Cerebellar nuclear complex (tissue), 1 donor: ENCODE results near the gene FGF12.
"Not testable (repeated sequence)": the region's sequence is repeated elsewhere in the genome, so short reads cannot be mapped to it uniquely, and the experiment has no call there.

ENCODE experiments used
- DNase-seq, 2 experiments: peaks; one replicate each; lab custom pipeline; 2025; lab: John Stamatoyannopoulos, UW

The FGF12 gene

GRCh38 chr3:192727032-192727847 lies at the start of gene FGF12:
Gene FGF12, minus strand, starts transcription at chr3:192727541.
- peak; percentile 57 to 85 for DNase-seq

GRCh38 chr3:192774341-192774740 lies 47.0 kb upstream of the FGF12 start:
- not testable (repeated sequence) for DNase-seq

- DNase-seq: no peak
Observed at GRCh38 chr3:192772240-192772894, 45.0 kb upstream of the FGF12 start.

GRCh38 chr3:192758654-192759053 lies 31.3 kb upstream of the FGF12 start:
- DNase-seq: no peak

GRCh38 chr3:192751148-192751547 lies 23.8 kb upstream of the FGF12 start:
- DNase-seq: no peak

GRCh38 chr3:192750201-192750600 lies 22.9 kb upstream of the FGF12 start:
- DNase-seq: no peak

- no peak for DNase-seq
Observed at GRCh38 chr3:192747746-192748145, 20.4 kb upstream of the FGF12 start.

- no peak for DNase-seq
Observed at GRCh38 chr3:192747145-192747544, 19.8 kb upstream of the FGF12 start.

- no peak for DNase-seq
Observed at GRCh38 chr3:192745150-192745549, 17.8 kb upstream of the FGF12 start.

- DNase-seq: not testable (repeated sequence)
Observed at GRCh38 chr3:192744604-192745003, 17.3 kb upstream of the FGF12 start.

- no peak for DNase-seq
Observed at GRCh38 chr3:192737506-192737905, 10.2 kb upstream of the FGF12 start.

- DNase-seq: no peak
Observed at GRCh38 chr3:192731233-192731632, 3.9 kb upstream of the FGF12 start.

GRCh38 chr3:192726385-192726784 lies 956 bp downstream of the FGF12 start:
- DNase-seq: no peak

- DNase-seq: no peak
Observed at GRCh38 chr3:192719964-192720363, 7.4 kb downstream of the FGF12 start.

- no peak for DNase-seq
Observed at GRCh38 chr3:192718156-192718555, 9.2 kb downstream of the FGF12 start.

GRCh38 chr3:192715126-192715525 lies 12.2 kb downstream of the FGF12 start:
- DNase-seq: no peak

GRCh38 chr3:192711126-192711525 lies 16.2 kb downstream of the FGF12 start:
- not testable (repeated sequence) for DNase-seq

GRCh38 chr3:192710366-192710765 lies 17.0 kb downstream of the FGF12 start:
- DNase-seq: no peak

- no peak for DNase-seq
Observed at GRCh38 chr3:192706272-192706671, 21.1 kb downstream of the FGF12 start.

GRCh38 chr3:192700885-192701284 lies 26.5 kb downstream of the FGF12 start:
- DNase-seq: no peak

GRCh38 chr3:192696943-192697587 lies 30.3 kb downstream of the FGF12 start:
- no peak for DNase-seq

GRCh38 chr3:192687488-192688152 lies 39.7 kb downstream of the FGF12 start:
- DNase-seq: no peak
